Keratinocyte (primary cell): ENCODE results near the gene CTRB1. TPM values are rescaled to one million over a fixed set of nuclear protein-coding genes. Genes with fewer than 3 reads are reported as not detected.
"Not testable (repeated sequence)": the region's sequence is repeated elsewhere in the genome, so short reads cannot be mapped to it uniquely, and the experiment has no call there.

Source experiments
- DNase-seq: peaks from one replicate; pipeline ENCODE4 v3.0.0-alpha.2; 2011; ENCODE audit warnings: low read depth, missing footprints, low spot score
- FAIRE-seq: peaks from 2 replicates; lab custom pipeline; 2011; peaks lifted over from hg19 to GRCh38; lab: Jason Lieb, UNC
- H2AFZ ChIP-seq: 2 replicates; pipeline ENCODE4 v1.6.0; 2012; ENCODE audit warnings: low read length, control low read depth, inconsistent platforms; ENCODE audit not compliant: control insufficient read depth
- H3K27ac ChIP-seq: 2 replicates; pipeline ENCODE4 v1.5.1; 2011; ENCODE audit warnings: low read length; ENCODE audit not compliant: control insufficient read depth, insufficient read depth
- H3K27me3 ChIP-seq: 3 replicates; pipeline ENCODE4 v1.6.0; 2011; ENCODE audit warnings: low read length; ENCODE audit not compliant: control insufficient read depth, insufficient read depth; ENCODE audit errors: extremely low read depth
- H3K36me3 ChIP-seq, 2 experiments: 2 replicates in 1 of 2; 3 replicates in 1 of 2; pipeline ENCODE4 v1.5.1; 2011; ENCODE audit warnings: low read length in 2 of 2, mild to moderate bottlenecking in 1 of 2; ENCODE audit not compliant: control insufficient read depth in 2 of 2, insufficient read depth in 2 of 2; ENCODE audit errors: extremely low read depth in 1 of 2
- H3K4me1 ChIP-seq: 3 replicates; pipeline ENCODE4 v1.5.1; 2011; ENCODE audit warnings: low read length; ENCODE audit not compliant: control insufficient read depth, insufficient read depth; ENCODE audit errors: extremely low read depth
- H3K4me2 ChIP-seq: 3 replicates; pipeline ENCODE4 v1.6.0; 2011; ENCODE audit warnings: low read depth, low read length; ENCODE audit not compliant: control insufficient read depth, insufficient read depth; ENCODE audit errors: extremely low read depth
- H3K4me3 ChIP-seq, 3 experiments: fragments of 200-600 bp in 1 of 3; sonication (generic) in 1 of 3; 2 replicates in 2 of 3; 3 replicates in 1 of 3; pipeline ENCODE4 v1.5.1; 2011 to 2016; ENCODE audit warnings: low read length in 3 of 3, mild to moderate bottlenecking in 3 of 3, control low read depth in 2 of 3, inconsistent platforms in 1 of 3, low read depth in 1 of 3, mixed read lengths in 1 of 3, mixed run types in 1 of 3, moderate library complexity in 1 of 3; ENCODE audit not compliant: control insufficient read depth in 2 of 3, insufficient read depth in 2 of 3; ENCODE audit errors: extremely low read depth in 1 of 3
- H3K79me2 ChIP-seq: 2 replicates; pipeline ENCODE4 v1.6.0; 2012; ENCODE audit warnings: low read length; ENCODE audit not compliant: control insufficient read depth, insufficient read depth
- H3K9ac ChIP-seq: 3 replicates; pipeline ENCODE4 v1.6.0; 2011; ENCODE audit warnings: low read length; ENCODE audit not compliant: control insufficient read depth, insufficient read depth; ENCODE audit errors: extremely low read depth
- H3K9me1 ChIP-seq: 3 replicates; pipeline ENCODE4 v1.6.0; 2011; ENCODE audit warnings: low read length; ENCODE audit not compliant: control insufficient read depth, insufficient read depth; ENCODE audit errors: extremely low read depth
- H3K9me3 ChIP-seq: 2 replicates; pipeline ENCODE4 v1.5.1; 2012; ENCODE audit warnings: low read depth, low read length; ENCODE audit not compliant: control insufficient read depth
- H4K20me1 ChIP-seq: 3 replicates; pipeline ENCODE4 v1.6.0; 2011; ENCODE audit warnings: low read length; ENCODE audit not compliant: control insufficient read depth, insufficient read depth; ENCODE audit errors: extremely low read depth
- EZH2 ChIP-seq: IDR thresholded peaks from one replicate; pipeline ENCODE4 v1.6.1; 2012; ENCODE audit warnings: inconsistent platforms, mild to moderate bottlenecking, low read length, moderate library complexity
- dilution Hi-C: fragments of 300-500 bp; cut with MboI; formaldehyde crosslinking; loops from one replicate; pipeline ENCODE4 v1.7.0; 2020; ENCODE audit warnings: low sequenced_read_pairs; ENCODE audit not compliant: extremely low pct_ligation_motif_present
- polyA plus RNA-seq, 5 experiments: library from polyadenylated mRNA; depleted of rRNA in 3 of 5; stranded (reverse) in 3 of 5; stranded (forward) in 1 of 5; unstranded in 1 of 5; fragments of >200 nt; gene quantifications; 1 replicate in 1 of 5; 2 replicates in 3 of 5; 3 replicates in 1 of 5; pipeline versions ENCODE4 v1.2.1 to v1.2.3, GENCODE V29; 2011 to 2012; ENCODE audit warnings: missing spikeins in 2 of 5, low read depth in 1 of 5, low replicate concordance in 1 of 5
- TF ChIP-seq, protein P1 (sequence below), 3 experiments: IDR thresholded peaks in 1 of 3; conservative IDR thresholded peaks in 1 of 3; optimal IDR thresholded peaks in 1 of 3; 2 replicates in 2 of 3; 3 replicates in 1 of 3; pipeline versions ENCODE3 to v1.5.1; 2011; ENCODE audit warnings: low read length in 3 of 3, mild to moderate bottlenecking in 3 of 3, moderate library complexity in 2 of 3, control low read depth in 1 of 3, inconsistent platforms in 1 of 3; ENCODE audit not compliant: insufficient read depth in 2 of 3; ENCODE audit errors: extremely low read depth in 1 of 3

Gene CTRB1
- polyA plus RNA-seq, 1 donor (not counting 4 experiments of a cell fraction or from before 2014, with no cell fraction given), result not detected

DNA sequence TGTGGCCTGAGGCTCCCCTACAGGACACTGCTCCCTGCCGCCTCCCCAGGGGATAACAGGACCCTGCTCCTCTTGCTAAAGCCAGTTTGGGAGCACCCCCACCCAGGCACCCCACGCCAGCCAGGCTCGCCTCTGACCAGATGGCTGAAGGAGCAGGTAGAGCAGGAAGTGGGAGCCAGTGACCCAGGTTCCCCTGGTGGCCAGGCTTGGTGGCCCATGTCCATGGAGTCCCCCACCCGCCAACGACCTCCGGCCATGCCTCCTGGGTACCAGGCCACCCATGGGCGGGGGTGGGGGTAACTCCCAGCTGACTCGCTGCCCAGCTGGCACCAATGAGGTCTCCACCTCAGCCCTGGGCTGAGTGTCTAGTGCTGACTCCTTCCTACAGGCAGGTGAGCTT is 22.6 kb downstream of the CTRB1 start:
- H3K9ac ChIP-seq, result no peak overlapping the region
- no peaks in the 10 kb centered on the region for H3K9me3 ChIP-seq
- dilution Hi-C loops, result loop anchor here (25.0 kb wide), 1 partner anchor 146 kb away; no protein-coding TSS in a partner anchor
- no peaks in the 10 kb centered on the region for H3K9me1 ChIP-seq
- H3K79me2 ChIP-seq, result peaks cover 100% of the 10 kb centered on the region
- no peak overlapping the region for H3K27ac ChIP-seq
- no peak for TF ChIP-seq EZH2
- TF ChIP-seq, protein P1, sequence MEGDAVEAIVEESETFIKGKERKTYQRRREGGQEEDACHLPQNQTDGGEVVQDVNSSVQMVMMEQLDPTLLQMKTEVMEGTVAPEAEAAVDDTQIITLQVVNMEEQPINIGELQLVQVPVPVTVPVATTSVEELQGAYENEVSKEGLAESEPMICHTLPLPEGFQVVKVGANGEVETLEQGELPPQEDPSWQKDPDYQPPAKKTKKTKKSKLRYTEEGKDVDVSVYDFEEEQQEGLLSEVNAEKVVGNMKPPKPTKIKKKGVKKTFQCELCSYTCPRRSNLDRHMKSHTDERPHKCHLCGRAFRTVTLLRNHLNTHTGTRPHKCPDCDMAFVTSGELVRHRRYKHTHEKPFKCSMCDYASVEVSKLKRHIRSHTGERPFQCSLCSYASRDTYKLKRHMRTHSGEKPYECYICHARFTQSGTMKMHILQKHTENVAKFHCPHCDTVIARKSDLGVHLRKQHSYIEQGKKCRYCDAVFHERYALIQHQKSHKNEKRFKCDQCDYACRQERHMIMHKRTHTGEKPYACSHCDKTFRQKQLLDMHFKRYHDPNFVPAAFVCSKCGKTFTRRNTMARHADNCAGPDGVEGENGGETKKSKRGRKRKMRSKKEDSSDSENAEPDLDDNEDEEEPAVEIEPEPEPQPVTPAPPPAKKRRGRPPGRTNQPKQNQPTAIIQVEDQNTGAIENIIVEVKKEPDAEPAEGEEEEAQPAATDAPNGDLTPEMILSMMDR (optimal IDR thresholded peaks at IDR 0.05 in 1 of 3, IDR thresholded peaks at IDR 0.05 in 1 of 3, conservative IDR thresholded peaks at IDR 0.05 in 1 of 3; ENCODE audit: extremely low read depth in 1 of 3, insufficient read depth in 2 of 3, low read length in 3 of 3), result no peak
- H4K20me1 ChIP-seq, result peaks cover 12% of the 10 kb centered on the region
- H3K36me3 ChIP-seq, result peaks cover 39 to 52% of the 10 kb centered on the region in 2 experiments
- H3K27me3 ChIP-seq, result no peaks in the 10 kb centered on the region
- DNase-seq (no peak), FAIRE-seq (no peak)
- H3K4me3 ChIP-seq, result no peak overlapping the region
- no peak overlapping the region for H2AFZ ChIP-seq
- no peak overlapping the region for H3K4me2 ChIP-seq
- peaks cover 45% of the 10 kb centered on the region for H3K4me1 ChIP-seq

DNA sequence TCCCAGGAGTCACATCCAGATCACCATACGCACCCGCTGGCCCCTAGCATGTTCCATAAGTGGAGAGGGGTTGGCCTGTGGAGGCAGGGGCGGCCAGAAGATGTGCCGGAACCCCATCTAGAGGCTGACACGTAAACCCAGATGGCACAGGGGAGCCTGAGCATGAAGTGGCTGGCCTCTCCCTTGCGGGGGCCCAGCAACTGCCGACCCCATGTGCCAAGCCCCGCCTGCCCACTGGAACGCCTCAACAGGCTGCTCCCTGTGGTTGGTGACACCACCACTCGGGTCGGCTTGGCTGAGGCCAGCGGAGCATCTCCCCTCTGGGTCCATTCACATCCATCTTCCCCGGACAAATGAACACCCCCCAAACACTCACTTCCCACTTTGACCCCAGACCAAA is 23.2 kb downstream of the CTRB1 start:
- H4K20me1 ChIP-seq, result peaks cover 12% of the 10 kb centered on the region
- no peaks in the 10 kb centered on the region for H3K27me3 ChIP-seq
- H3K36me3 ChIP-seq, result peaks cover 37 to 53% of the 10 kb centered on the region in 2 experiments
- no peak for FAIRE-seq
- no peak overlapping the region for H3K4me2 ChIP-seq
- dilution Hi-C loops, result loop anchor here (25.0 kb wide), 1 partner anchor 145 kb away; no protein-coding TSS in a partner anchor
- H3K4me1 ChIP-seq, result peaks cover 50% of the 10 kb centered on the region
- no peaks in the 10 kb centered on the region for H3K9me1 ChIP-seq
- H3K79me2 ChIP-seq, result peaks cover 100% of the 10 kb centered on the region
- no peak for TF ChIP-seq EZH2
- TF ChIP-seq, protein P1 (optimal IDR thresholded peaks at IDR 0.05 in 1 of 3, IDR thresholded peaks at IDR 0.05 in 1 of 3, conservative IDR thresholded peaks at IDR 0.05 in 1 of 3; ENCODE audit: extremely low read depth in 1 of 3, insufficient read depth in 2 of 3, low read length in 3 of 3), result no peak
- DNase-seq, result no peak
- H3K4me3 ChIP-seq, result no peak overlapping the region
- no peak overlapping the region for H2AFZ ChIP-seq
- H3K9me3 ChIP-seq, result no peaks in the 10 kb centered on the region
- H3K27ac ChIP-seq, result no peak overlapping the region
- H3K9ac ChIP-seq, result no peak overlapping the region

DNA sequence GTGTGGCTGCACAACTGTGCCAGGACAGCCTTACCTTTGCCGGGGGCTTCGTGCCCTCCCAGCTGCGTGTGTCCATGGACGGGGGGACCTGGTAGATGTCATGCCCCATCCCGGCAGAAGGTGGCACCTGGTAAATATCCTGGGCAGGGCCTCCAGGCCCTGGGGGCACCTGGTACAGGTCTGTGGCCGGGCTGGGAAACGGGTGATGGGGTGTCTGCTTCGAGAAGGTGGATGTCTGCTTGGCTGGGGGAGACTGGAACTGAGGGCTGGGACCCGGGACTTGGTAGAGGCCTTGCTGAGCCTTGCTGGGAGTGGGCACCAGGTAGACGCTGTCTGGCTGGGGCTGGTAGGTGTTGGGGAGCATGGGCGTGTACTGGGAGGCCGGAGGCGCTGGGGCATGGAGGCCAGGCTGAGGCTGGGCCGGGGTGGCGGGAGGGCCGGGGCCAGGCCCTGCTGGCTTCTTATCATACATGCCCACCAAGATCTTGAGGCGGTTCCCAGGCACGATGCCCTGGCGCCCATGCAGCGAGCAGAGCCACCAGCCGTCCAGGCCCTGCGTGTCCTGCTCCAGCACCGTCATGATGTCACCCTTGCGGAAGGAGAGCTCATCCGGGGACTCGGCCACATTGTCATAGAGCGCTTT is 23.8 kb downstream of the CTRB1 start:
- DNase-seq, H3K27ac ChIP-seq, H3K9ac ChIP-seq, H3K4me3 ChIP-seq, H3K9me3 ChIP-seq, FAIRE-seq, H3K27me3 ChIP-seq, H3K9me1 ChIP-seq, H3K4me2 ChIP-seq, H2AFZ ChIP-seq: not testable (repeated sequence)
- H3K36me3 ChIP-seq, result peaks cover 32 to 50% of the 10 kb centered on the region in 2 experiments
- peaks cover 15% of the 10 kb centered on the region for H4K20me1 ChIP-seq
- dilution Hi-C loops, result loop anchor here (25.0 kb wide), 1 partner anchor 145 kb away; no protein-coding TSS in a partner anchor
- peaks cover 56% of the 10 kb centered on the region for H3K4me1 ChIP-seq
- peaks cover 100% of the 10 kb centered on the region for H3K79me2 ChIP-seq
